H9 (cell line): ENCODE data around the gene LRRTM1. TPM values are rescaled to one million over a fixed set of nuclear protein-coding genes. Genes with fewer than 3 reads are reported as not detected.
A peak's percentile ranks its signal among the peaks of the same experiment; 100 is the strongest.

Experiments used
- DNase-seq: peaks from one replicate; pipeline ENCODE4 v3.0.0-alpha.2; 2017
- H2AFZ ChIP-seq: one replicate; pipeline ENCODE4 v1.6.1; 2013; ENCODE audit warnings: mild to moderate bottlenecking, low read length, control low read depth, moderate library complexity
- H2AK5ac ChIP-seq: 2 replicates; pipeline ENCODE4 v1.6.1; 2013; ENCODE audit warnings: low read length, control low read depth, mixed read lengths; ENCODE audit not compliant: insufficient read length
- H2BK120ac ChIP-seq: one replicate; pipeline ENCODE4 v1.6.1; 2013; ENCODE audit warnings: low read depth, mild to moderate bottlenecking, low read length, control low read depth, inconsistent platforms; ENCODE audit not compliant: poor library complexity, severe bottlenecking
- H2BK12ac ChIP-seq: 2 replicates; pipeline ENCODE4 v1.6.1; 2013; ENCODE audit warnings: low read length, control low read depth, mixed read lengths, low read depth; ENCODE audit not compliant: insufficient read length
- H2BK15ac ChIP-seq: 2 replicates; pipeline ENCODE4 v1.6.1; 2013; ENCODE audit warnings: low read depth, low read length, control low read depth
- H2BK20ac ChIP-seq: one replicate; pipeline ENCODE4 v1.6.1; 2013; ENCODE audit warnings: low read depth, mild to moderate bottlenecking, low read length, control low read depth, inconsistent platforms; ENCODE audit not compliant: poor library complexity, severe bottlenecking
- H2BK5ac ChIP-seq: 2 replicates; pipeline ENCODE4 v1.6.1; 2013; ENCODE audit warnings: low read length, control low read depth, mixed read lengths; ENCODE audit not compliant: insufficient read length
- H3K14ac ChIP-seq: 2 replicates; pipeline ENCODE4 v1.6.1; 2013; ENCODE audit warnings: low read length, control low read depth; ENCODE audit not compliant: insufficient read depth
- H3K18ac ChIP-seq: 2 replicates; pipeline ENCODE4 v1.6.1; 2013; ENCODE audit warnings: low read depth, mild to moderate bottlenecking, mixed read lengths, low read length, control low read depth; ENCODE audit not compliant: insufficient read length
- H3K23ac ChIP-seq: 2 replicates; pipeline ENCODE4 v1.6.1; 2013; ENCODE audit warnings: low read length, control low read depth, mixed read lengths, low read depth; ENCODE audit not compliant: insufficient read length
- H3K23me2 ChIP-seq: 2 replicates; pipeline ENCODE4 v1.6.1; 2013; ENCODE audit warnings: low read depth, mild to moderate bottlenecking, mixed read lengths, low read length, control low read depth; ENCODE audit not compliant: insufficient read length, poor library complexity, severe bottlenecking
- H3K27ac ChIP-seq: 2 replicates; pipeline ENCODE4 v1.5.1; 2013; ENCODE audit warnings: low read length, control low read depth, mixed read lengths, low read depth; ENCODE audit not compliant: insufficient read length
- H3K27me3 ChIP-seq: 2 replicates; pipeline ENCODE4 v1.6.1; 2013; ENCODE audit warnings: low read length, control low read depth, inconsistent platforms; ENCODE audit not compliant: insufficient read depth
- H3K4ac ChIP-seq: 2 replicates; pipeline ENCODE4 v1.6.1; 2013; ENCODE audit warnings: low read depth, mild to moderate bottlenecking, control low read depth, inconsistent platforms, low read length, moderate library complexity
- H3K4me1 ChIP-seq: 2 replicates; pipeline ENCODE4 v1.6.1; 2013; ENCODE audit warnings: low read length, control low read depth, inconsistent platforms; ENCODE audit not compliant: insufficient read depth
- H3K4me2 ChIP-seq: 2 replicates; pipeline ENCODE4 v1.6.1; 2013; ENCODE audit warnings: low read length, control low read depth, mixed read lengths; ENCODE audit not compliant: insufficient read length, insufficient read depth
- H3K56ac ChIP-seq: 2 replicates; pipeline ENCODE4 v1.6.1; 2013; ENCODE audit warnings: low read depth, mild to moderate bottlenecking, mixed read lengths, low read length, control low read depth; ENCODE audit not compliant: insufficient read length
- H3K79me1 ChIP-seq: 2 replicates; pipeline ENCODE4 v1.6.1; 2013; ENCODE audit warnings: low read depth, mild to moderate bottlenecking, moderate library complexity, low read length, control low read depth, inconsistent platforms; ENCODE audit not compliant: insufficient read depth, poor library complexity, severe bottlenecking
- H3K79me2 ChIP-seq: 2 replicates; pipeline ENCODE4 v1.6.1; 2013; ENCODE audit warnings: low read length, control low read depth, inconsistent platforms; ENCODE audit not compliant: insufficient read depth
- H3K9ac ChIP-seq: 2 replicates; pipeline ENCODE4 v1.6.1; 2013; ENCODE audit warnings: low read length, control low read depth, mixed read lengths; ENCODE audit not compliant: insufficient read length; ENCODE audit errors: extremely low read depth
- H3K9me3 ChIP-seq: one replicate; pipeline ENCODE4 v1.6.1; 2013; ENCODE audit warnings: low read depth, low read length, inconsistent platforms; ENCODE audit not compliant: control insufficient read depth
- H3T11ph ChIP-seq: one replicate; pipeline ENCODE4 v1.6.1; 2013; ENCODE audit warnings: mild to moderate bottlenecking, low read length, control low read depth, inconsistent platforms
- H4K20me1 ChIP-seq: one replicate; pipeline ENCODE4 v1.6.1; 2013; ENCODE audit not compliant: control insufficient read depth, insufficient read length, insufficient read depth
- H4K5ac ChIP-seq: 2 replicates; pipeline ENCODE4 v1.6.1; 2013; ENCODE audit warnings: low read depth, mild to moderate bottlenecking, mixed read lengths, low read length, control low read depth; ENCODE audit not compliant: insufficient read length
- H4K8ac ChIP-seq: replicated peaks from 2 replicates; pipeline ENCODE4 v1.6.1; 2013; ENCODE audit warnings: low read length, control low read depth, mixed read lengths, low read depth; ENCODE audit not compliant: insufficient read length
- H4K91ac ChIP-seq: 2 replicates; pipeline ENCODE4 v1.6.1; 2013; ENCODE audit warnings: low read depth, mild to moderate bottlenecking, moderate library complexity, mixed read lengths, low read length, control low read depth; ENCODE audit not compliant: insufficient read length
- H3K27ac Mint-ChIP-seq, 3 experiments: 2 replicates in 2 of 3; 3 replicates in 1 of 3; pipeline ENCODE4 v1.8.0; 2020 to 2021; ENCODE audit warnings: mixed read lengths in 3 of 3, mild to moderate bottlenecking in 1 of 3, moderate library complexity in 1 of 3
- H3K27me3 Mint-ChIP-seq: 2 replicates; pipeline ENCODE4 v1.8.0; 2021; ENCODE audit warnings: low read depth, mild to moderate bottlenecking, moderate library complexity, mixed read lengths
- H3K36me3 Mint-ChIP-seq, 3 experiments: 2 replicates in 2 of 3; 3 replicates in 1 of 3; pipeline ENCODE4 v1.8.0; 2020 to 2021; ENCODE audit warnings: low read depth in 3 of 3, mixed read lengths in 3 of 3; ENCODE audit not compliant: insufficient read depth in 1 of 3
- H3K4me1 Mint-ChIP-seq, 2 experiments: 2 replicates each; pipeline ENCODE4 v1.8.0; 2020; ENCODE audit warnings: mixed read lengths in 2 of 2
- H3K4me3 Mint-ChIP-seq, 2 experiments: 2 replicates in 1 of 2; 3 replicates in 1 of 2; pipeline ENCODE4 v1.8.0; 2020 to 2021; ENCODE audit warnings: mild to moderate bottlenecking in 2 of 2, mixed read lengths in 2 of 2, moderate library complexity in 1 of 2
- H3K9me3 Mint-ChIP-seq, 2 experiments: 2 replicates in 1 of 2; 3 replicates in 1 of 2; pipeline ENCODE4 v1.8.0; 2020; ENCODE audit warnings: mild to moderate bottlenecking in 2 of 2, mixed read lengths in 2 of 2, moderate library complexity in 1 of 2
- CTCF ChIP-seq: fragments of 200-600 bp; sonication (generic); conservative IDR thresholded peaks from 3 replicates; pipeline ENCODE4 v1.8.0; 2021; ENCODE audit warnings: antibody characterized with exemption, mild to moderate bottlenecking
- WGBS: extraction: QIAGEN DNeasy Blood & Tissue Kit; methylation state at CpG from one replicate; pipeline ENCODE4 v1.1.7; 2013; ENCODE audit warnings: missing lambda C conversion rate, low lambda C conversion rate, mixed read lengths; ENCODE audit not compliant: insufficient read length; ENCODE audit errors: extremely low coverage; 5-methylcytosine and 5-hydroxymethylcytosine counted together
- total RNA-seq: library from RNA; stranded (reverse); gene quantifications from 2 replicates; pipeline ENCODE4 v1.2.1, GENCODE V29; 2021

LRRTM1 gene
- total RNA-seq, 1 experiment from 2014 or later, result 1.2 TPM

GRCh38 chr2:80328159-80328571 is 23.6 kb upstream of the LRRTM1 start:
- Histone ChIP-seq H3K79me2 (no peaks in the 10 kb centered on the region), H3K4me2 (no peak overlapping the region), H3K4ac (no peak overlapping the region), H2BK12ac (no peak overlapping the region), H4K20me1 (no peaks in the 10 kb centered on the region), H3K27ac (no peak overlapping the region), H3K79me1 (no peaks in the 10 kb centered on the region), H4K8ac (no peak overlapping the region), H3K9ac (no peak overlapping the region), H4K5ac (no peak overlapping the region), H3K4me1 (peaks cover 11% of the 10 kb centered on the region; the same call in 1 of the 2 replicates), H3K56ac (no peak overlapping the region), H2BK20ac (no peak overlapping the region), H2BK5ac (no peak overlapping the region), H2AK5ac (no peak overlapping the region), H3K27me3 (no peaks in the 10 kb centered on the region; the same call in 1 of the 2 replicates), H3K23ac (no peak overlapping the region), H4K91ac (no peak overlapping the region), H3K14ac (no peak overlapping the region), H2AFZ (no peak overlapping the region), H2BK120ac (no peak overlapping the region), H3K18ac (no peak overlapping the region), H2BK15ac (no peak overlapping the region), H3K23me2 (no peaks in the 10 kb centered on the region), H3T11ph (no peak overlapping the region), H3K9me3 (no peaks in the 10 kb centered on the region)
- Mint-ChIP-seq H3K27me3 (peaks cover 2% of the 10 kb centered on the region; the same call in 1 of the 2 replicates), H3K27ac (0 out of 7 replicates have a peak overlapping the region, but pooled peaks of 1 of the 3 experiments have one; percentile 9), H3K9me3 (peaks cover 0 to 2% of the 10 kb centered on the region in 2 experiments; a peak in 2 of 5 replicates), H3K4me1 (peaks cover 27 to 45% of the 10 kb centered on the region in 2 experiments), H3K4me3 (no peak overlapping the region), H3K36me3 (no peaks in the 10 kb centered on the region)
- WGBS, result no CpG with 5 or more reads among the region's 1 CpG
- no peak for DNase-seq
- TF ChIP-seq CTCF, result no peak; the same call in 2 of the 3 replicates
